Endodermal cell (in vitro differentiated cells): ENCODE results near the gene TMEM150C. TPM values are rescaled to one million over a fixed set of nuclear protein-coding genes. Genes with fewer than 3 reads are reported as not detected.
A peak's percentile ranks its signal among the peaks of the same experiment; 100 is the strongest.

Experiments used
- DNase-seq: peaks from one replicate; pipeline ENCODE4 v3.0.0-alpha.2; 2017
- H3K27ac ChIP-seq: 2 replicates; pipeline ENCODE4 v1.5.1; 2013; ENCODE audit warnings: mild to moderate bottlenecking, low read depth, low read length, moderate library complexity
- H3K27me3 ChIP-seq: 2 replicates; pipeline ENCODE4 v1.6.1; 2013; ENCODE audit warnings: mild to moderate bottlenecking, low read length, moderate library complexity; ENCODE audit not compliant: insufficient read depth, control insufficient read depth, poor library complexity, severe bottlenecking
- H3K36me3 ChIP-seq: 2 replicates; pipeline ENCODE4 v1.7.0; 2013; ENCODE audit warnings: mild to moderate bottlenecking, low read length, moderate library complexity; ENCODE audit not compliant: control insufficient read depth, insufficient read depth
- H3K4me1 ChIP-seq: one replicate; pipeline ENCODE4 v1.7.0; 2013; ENCODE audit warnings: low read length; ENCODE audit not compliant: control insufficient read depth, insufficient read depth
- H3K4me3 ChIP-seq: 2 replicates; pipeline ENCODE4 v1.5.1; 2013; ENCODE audit warnings: mild to moderate bottlenecking, low read length, moderate library complexity
- H3K9ac ChIP-seq: 2 replicates; pipeline ENCODE4 v1.6.1; 2013; ENCODE audit warnings: mild to moderate bottlenecking, low read length, moderate library complexity; ENCODE audit not compliant: poor library complexity, severe bottlenecking; ENCODE audit errors: extremely low read depth
- H3K9me3 ChIP-seq: 2 replicates; pipeline ENCODE4 v1.6.1; 2013; ENCODE audit warnings: mild to moderate bottlenecking, low read length, moderate library complexity; ENCODE audit not compliant: control insufficient read depth
- H3K27ac Mint-ChIP-seq: 2 replicates; pipeline ENCODE4 v1.8.0; 2020; ENCODE audit warnings: mixed read lengths
- H3K27me3 Mint-ChIP-seq: 2 replicates; pipeline ENCODE4 v1.8.0; 2021; ENCODE audit warnings: mild to moderate bottlenecking, mixed read lengths; ENCODE audit not compliant: insufficient read depth
- H3K36me3 Mint-ChIP-seq: 2 replicates; pipeline ENCODE4 v1.8.0; 2020; ENCODE audit warnings: low read depth, mixed read lengths
- H3K4me1 Mint-ChIP-seq: 2 replicates; pipeline ENCODE4 v1.8.0; 2020; ENCODE audit warnings: mixed read lengths
- H3K4me3 Mint-ChIP-seq: 2 replicates; pipeline ENCODE4 v1.8.0; 2020; ENCODE audit warnings: mild to moderate bottlenecking, moderate library complexity, mixed read lengths
- H3K9me3 Mint-ChIP-seq: 2 replicates; pipeline ENCODE4 v1.8.0; 2020; ENCODE audit warnings: mild to moderate bottlenecking, mixed read lengths
- CTCF ChIP-seq: fragments of 200-600 bp; sonication (generic); conservative IDR thresholded peaks from 2 replicates; pipeline ENCODE4 v1.5.0; 2021; ENCODE audit warnings: antibody characterized with exemption, mild to moderate bottlenecking
- WGBS, 2 experiments: methylation state at CpG; one replicate each; pipeline versions ENCODE4 v1.1.5 to v1.1.7; 2013; ENCODE audit warnings: missing lambda C conversion rate in 2 of 2, mixed read lengths in 1 of 2; ENCODE audit not compliant: insufficient coverage in 1 of 2, insufficient read length in 1 of 2; 5-methylcytosine and 5-hydroxymethylcytosine counted together
- total RNA-seq, 2 donors: library from RNA; stranded (reverse); fragmentation: NEBNext Ultra II Directional in 1 of 2; extraction: Animal tissue kit (Norgen Biotek cat#: 25700) in 1 of 2; gene quantifications; 2 replicates in 1 of 2; 3 replicates in 1 of 2; pipeline ENCODE4 v1.2.1, GENCODE V29; 2021

TMEM150C gene
- total RNA-seq, 2 donors from 2014 or later = 29.3 to 32.8 TPM

GRCh38 chr4:82524570-82525152 is 37.1 kb downstream of the TMEM150C start:
- H3K4me3 Mint-ChIP-seq = no peak overlapping the region
- no peaks in the 10 kb centered on the region for H3K36me3 Mint-ChIP-seq
- peak overlapping the region; percentile 85 for H3K27ac Mint-ChIP-seq
- H3K36me3 ChIP-seq = peaks cover 11% of the 10 kb centered on the region
- no peak overlapping the region for H3K9ac ChIP-seq
- no peaks in the 10 kb centered on the region for H3K9me3 ChIP-seq
- no peaks in the 10 kb centered on the region for H3K27me3 Mint-ChIP-seq
- no peak for TF ChIP-seq CTCF
- H3K27ac ChIP-seq = no peak overlapping the region
- no peaks in the 10 kb centered on the region for H3K9me3 Mint-ChIP-seq
- peak overlapping the region; percentile 26 for H3K4me3 ChIP-seq
- WGBS, 2 experiments = 35 to 48% methylated on average over 4 to 6 of the region's 6 CpGs
- no peaks in the 10 kb centered on the region for H3K27me3 ChIP-seq
- H3K4me1 Mint-ChIP-seq = peaks cover 22% of the 10 kb centered on the region
- no peak for DNase-seq
- H3K4me1 ChIP-seq = peaks cover 3% of the 10 kb centered on the region

GRCh38 chr4:82523179-82523578 is 38.6 kb downstream of the TMEM150C start:
- peak; percentile 67 for DNase-seq

GRCh38 chr4:82522472-82522871 is 39.3 kb downstream of the TMEM150C start:
- DNase-seq = no peak
- no peak for TF ChIP-seq CTCF
- Mint-ChIP-seq H3K9me3 (no peaks in the 10 kb centered on the region), H3K27me3 (no peaks in the 10 kb centered on the region), H3K4me1 (peaks cover 27% of the 10 kb centered on the region), H3K36me3 (no peaks in the 10 kb centered on the region), H3K27ac (no peak overlapping the region), H3K4me3 (no peak overlapping the region)
- 94 to 98% methylated on average over 4 of the region's 4 CpGs for WGBS, 2 experiments
- no peak overlapping the region for H3K27ac ChIP-seq
- no peak overlapping the region for H3K4me3 ChIP-seq
- H3K27me3 ChIP-seq = no peaks in the 10 kb centered on the region
- no peaks in the 10 kb centered on the region for H3K9me3 ChIP-seq
- peaks cover 3% of the 10 kb centered on the region for H3K4me1 ChIP-seq
- no peak overlapping the region for H3K9ac ChIP-seq
- H3K36me3 ChIP-seq = peaks cover 11% of the 10 kb centered on the region

More at GRCh38 chr4:82523179-82523578, 38.6 kb downstream of the TMEM150C start:
- no peaks in the 10 kb centered on the region for H3K27me3 Mint-ChIP-seq
- peaks cover 3% of the 10 kb centered on the region for H3K4me1 ChIP-seq
- H3K27me3 ChIP-seq = no peaks in the 10 kb centered on the region
- no peak for TF ChIP-seq CTCF
- no peak overlapping the region for H3K27ac Mint-ChIP-seq
- H3K9ac ChIP-seq = no peak overlapping the region
- no peaks in the 10 kb centered on the region for H3K9me3 ChIP-seq
- peaks cover 11% of the 10 kb centered on the region for H3K36me3 ChIP-seq
- H3K27ac ChIP-seq = no peak overlapping the region
- no peak overlapping the region for H3K4me3 Mint-ChIP-seq
- 88 to 93% methylated on average over 6 to 9 of the region's 9 CpGs for WGBS, 2 experiments
- no peak overlapping the region for H3K4me3 ChIP-seq
- H3K36me3 Mint-ChIP-seq = no peaks in the 10 kb centered on the region
- H3K9me3 Mint-ChIP-seq = no peaks in the 10 kb centered on the region
- peaks cover 27% of the 10 kb centered on the region for H3K4me1 Mint-ChIP-seq
